ENCODE results near the gene SLC2A6.

DNA sequence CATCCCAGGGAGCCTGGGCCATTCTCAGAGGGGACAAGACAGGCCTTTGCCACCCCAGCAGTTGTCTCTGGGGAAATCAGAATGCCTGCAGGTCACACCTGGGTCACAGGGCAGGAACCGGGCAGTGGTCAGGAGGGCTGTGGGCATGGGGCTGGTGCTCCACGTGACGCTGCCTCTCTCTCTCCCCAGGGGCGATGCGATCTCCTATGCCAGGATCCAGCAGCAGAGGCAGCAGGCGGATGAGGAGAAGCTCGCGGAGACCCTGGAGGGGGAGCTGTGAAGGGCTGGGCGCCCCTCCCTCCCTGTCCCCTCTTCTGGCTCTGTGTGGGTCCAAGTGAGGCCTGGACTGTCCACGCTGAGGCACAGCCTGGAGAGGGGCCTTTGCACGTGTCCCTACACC, 10.5 kb downstream of the SLC2A6 start:
- TF ChIP-seq, protein P1, sequence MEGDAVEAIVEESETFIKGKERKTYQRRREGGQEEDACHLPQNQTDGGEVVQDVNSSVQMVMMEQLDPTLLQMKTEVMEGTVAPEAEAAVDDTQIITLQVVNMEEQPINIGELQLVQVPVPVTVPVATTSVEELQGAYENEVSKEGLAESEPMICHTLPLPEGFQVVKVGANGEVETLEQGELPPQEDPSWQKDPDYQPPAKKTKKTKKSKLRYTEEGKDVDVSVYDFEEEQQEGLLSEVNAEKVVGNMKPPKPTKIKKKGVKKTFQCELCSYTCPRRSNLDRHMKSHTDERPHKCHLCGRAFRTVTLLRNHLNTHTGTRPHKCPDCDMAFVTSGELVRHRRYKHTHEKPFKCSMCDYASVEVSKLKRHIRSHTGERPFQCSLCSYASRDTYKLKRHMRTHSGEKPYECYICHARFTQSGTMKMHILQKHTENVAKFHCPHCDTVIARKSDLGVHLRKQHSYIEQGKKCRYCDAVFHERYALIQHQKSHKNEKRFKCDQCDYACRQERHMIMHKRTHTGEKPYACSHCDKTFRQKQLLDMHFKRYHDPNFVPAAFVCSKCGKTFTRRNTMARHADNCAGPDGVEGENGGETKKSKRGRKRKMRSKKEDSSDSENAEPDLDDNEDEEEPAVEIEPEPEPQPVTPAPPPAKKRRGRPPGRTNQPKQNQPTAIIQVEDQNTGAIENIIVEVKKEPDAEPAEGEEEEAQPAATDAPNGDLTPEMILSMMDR (IDR thresholded peaks at IDR 0.05) = no peak
- TF ChIP-seq POLR2A (IDR thresholded peaks at IDR 0.05) = no peak
- no peak for TF ChIP-seq POLR2AphosphoS5 (IDR thresholded peaks at IDR 0.05)

Measured in breast epithelium (tissue), 3 donors.